Omental fat pad (tissue), 4 donors: ENCODE measurements around the gene UVRAG. TPM values are rescaled to one million over a fixed set of nuclear protein-coding genes. Genes with fewer than 3 reads are reported as not detected.

Experiments used
- ATAC-seq: fragments of 150-250 bp; one replicate; pipeline ENCODE4 v1.9.1; 2016; ENCODE audit warnings: mild to moderate bottlenecking, moderate library complexity; ENCODE audit not compliant: low FRiP score
- DNase-seq: peaks from one replicate; pipeline ENCODE4 v3.0.0-alpha.2; 2019; ENCODE audit warnings: low spot score
- CTCF ChIP-seq, 3 donors: fragments of 450-650 bp; IDR thresholded peaks; one replicate each; pipeline ENCODE4 v1.5.1; 2016 to 2017; ENCODE audit warnings: antibody characterized with exemption in 3 of 3, mild to moderate bottlenecking in 3 of 3, moderate library complexity in 2 of 3
- total RNA-seq, 4 donors: library from RNA; depleted of rRNA; stranded (reverse); fragments of >200 nt; gene quantifications; one replicate each; pipeline ENCODE4 v1.1.0, GENCODE V29; 2016

UVRAG gene
- total RNA-seq, 4 donors from 2014 or later: 39.6 to 72.9 (median 61.5) TPM

- no peak for DNase-seq
Measured at GRCh38 chr11:76134239-76134638, 319.2 kb downstream of the UVRAG start.

GRCh38 chr11:76135491-76135890 is 320.5 kb downstream of the UVRAG start:
- ATAC-seq (no peak), DNase-seq (no peak)
- TF ChIP-seq CTCF (IDR thresholded peaks at IDR 0.05): no peak

More at GRCh38 chr11:76134239-76134638, 319.2 kb downstream of the UVRAG start:
- no peak for TF ChIP-seq CTCF (IDR thresholded peaks at IDR 0.05)
- ATAC-seq: no peak

GRCh38 chr11:76139314-76139713 is 324.3 kb downstream of the UVRAG start:
- no peak for TF ChIP-seq CTCF (IDR thresholded peaks at IDR 0.05)
- ATAC-seq (no peak), DNase-seq (no peak)

- TF ChIP-seq CTCF (IDR thresholded peaks at IDR 0.05): no peak
- DNase-seq: no peak
- no peak for ATAC-seq
Measured at GRCh38 chr11:76140912-76141574, 326.0 kb downstream of the UVRAG start.

- DNase-seq (no peak), ATAC-seq (no peak)
- no peak for TF ChIP-seq CTCF (IDR thresholded peaks at IDR 0.05)
Measured at GRCh38 chr11:76141901-76142588, 327.0 kb downstream of the UVRAG start.

GRCh38 chr11:76143274-76143673 is 328.3 kb downstream of the UVRAG start:
- DNase-seq: no peak
- ATAC-seq: no peak
- no peak for TF ChIP-seq CTCF (IDR thresholded peaks at IDR 0.05)
